DOHH2 (cell line): ENCODE results near the gene XPC.

ENCODE experiments used
- CTCF ChIP-seq: fragments of 200-600 bp; sonication (generic); IDR thresholded peaks from one replicate; pipeline ENCODE4 v1.5.1; 2014; ENCODE audit warnings: antibody characterized with exemption, mild to moderate bottlenecking, low read depth, low read length; ENCODE audit not compliant: poor library complexity, severe bottlenecking
- EZH2phosphoT487 ChIP-seq: fragments of 200-600 bp; sonication (generic); IDR thresholded peaks from 2 replicates; pipeline ENCODE4 v1.6.1; 2017; ENCODE audit warnings: borderline replicate concordance, mild to moderate bottlenecking, antibody characterized with exemption, low read length, moderate library complexity, mixed read lengths

- TF ChIP-seq CTCF = no peak
- TF ChIP-seq EZH2phosphoT487 = no peak
Observed at GRCh38 chr3:14157951-14158350, 20.4 kb downstream of the XPC start.
